CD4-positive, alpha-beta T cell treated with Interleukin-15 for 1 hour (primary cell): ENCODE measurements around the gene TSPAN18.

Source experiments
- DNase-seq: peaks from one replicate; pipeline ENCODE4 v3.0.0-alpha.2; 2020

Gene TSPAN18

DNA sequence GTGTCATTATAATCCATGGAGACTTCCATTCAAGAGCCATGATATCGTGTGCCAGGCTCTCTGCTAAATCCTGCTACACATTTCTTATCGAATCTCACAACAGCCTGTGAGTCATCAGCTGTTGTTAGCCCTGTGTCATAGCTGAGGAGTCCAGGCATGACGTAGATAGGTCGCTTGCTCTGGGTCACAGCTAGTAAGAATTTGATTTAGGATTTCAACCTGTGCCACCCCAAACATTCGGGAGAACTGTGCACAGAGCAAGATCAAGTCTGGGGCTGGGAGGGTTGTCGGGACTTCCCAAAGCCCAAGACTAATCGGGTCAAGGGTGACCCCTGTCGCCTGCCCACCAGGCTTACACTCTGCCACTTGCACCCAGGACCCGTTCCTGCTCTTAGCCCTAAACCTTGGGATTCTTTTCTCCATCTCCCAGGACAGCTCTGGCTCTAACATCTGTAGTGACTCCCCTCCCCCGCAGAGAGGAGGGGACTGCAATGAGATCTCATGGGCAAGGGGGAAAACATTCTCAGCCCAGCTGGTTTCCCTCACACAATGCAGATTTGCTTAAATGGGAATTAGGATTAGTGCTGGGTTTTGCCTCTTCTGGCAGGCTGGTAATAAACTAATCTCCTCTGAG, 34.3 kb downstream of the TSPAN18 start:
- DNase-seq = no peak

DNA sequence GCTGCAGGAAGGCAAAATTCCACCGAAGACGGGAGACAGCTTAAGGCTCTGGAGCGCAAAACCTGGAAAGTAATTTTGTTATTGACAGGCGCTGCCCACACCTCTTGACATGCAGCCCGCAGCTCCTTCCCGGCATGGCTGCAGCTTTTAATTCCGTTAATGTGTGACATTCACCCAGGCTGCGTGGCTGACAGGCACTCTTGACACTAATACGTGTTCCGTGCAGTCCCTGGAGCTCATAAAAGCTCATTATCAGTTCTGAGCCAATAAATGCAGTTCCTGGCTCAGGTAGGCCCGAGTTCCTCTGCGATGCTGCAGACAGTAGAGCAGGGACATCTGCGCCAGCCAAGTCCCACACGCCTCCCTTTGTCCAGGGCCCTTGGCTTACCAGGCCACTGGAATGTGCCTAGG, 34.8 kb downstream of the TSPAN18 start:
- no peak for DNase-seq

DNA sequence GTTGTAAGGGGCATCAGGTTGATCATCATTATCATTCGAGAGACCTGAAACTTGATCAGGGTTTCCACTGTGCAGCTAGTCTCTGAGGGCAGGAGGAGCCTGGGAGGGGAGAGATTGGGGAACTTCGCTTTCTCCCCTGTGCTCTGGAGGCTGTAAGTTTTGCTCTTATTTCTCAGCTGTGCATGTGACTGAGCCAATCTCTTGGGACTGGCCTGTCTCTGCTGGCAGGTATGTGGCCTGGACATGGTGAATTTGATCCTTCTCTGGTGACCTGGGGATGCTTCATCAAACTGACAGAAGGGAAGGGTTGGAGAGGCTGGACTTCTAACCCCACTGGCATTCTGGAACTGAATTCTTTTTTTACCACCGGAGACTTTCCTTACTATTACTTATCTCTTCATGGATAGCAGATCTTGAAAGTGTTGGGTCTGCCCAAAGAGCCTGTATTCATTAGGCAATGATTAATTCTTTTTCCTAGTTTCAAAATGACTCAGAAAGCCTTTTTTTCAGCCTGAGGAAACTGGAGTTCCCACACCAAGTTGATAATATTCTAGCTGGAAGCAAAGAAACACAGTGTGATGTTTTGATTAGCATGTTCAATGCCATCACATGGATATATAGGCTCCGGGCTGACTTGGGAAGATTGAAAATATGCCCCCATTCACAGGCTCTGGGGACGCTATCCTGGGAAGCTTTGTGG, 36.5 kb downstream of the TSPAN18 start:
- DNase-seq = no peak

- DNase-seq = no peak
Observed at GRCh38 chr11:44764583-44764982, 37.8 kb downstream of the TSPAN18 start.

GRCh38 chr11:44765026-44765595, 38.3 kb downstream of the TSPAN18 start:
- DNase-seq = no peak

GRCh38 chr11:44765676-44766075, 38.9 kb downstream of the TSPAN18 start:
- no peak for DNase-seq

DNA sequence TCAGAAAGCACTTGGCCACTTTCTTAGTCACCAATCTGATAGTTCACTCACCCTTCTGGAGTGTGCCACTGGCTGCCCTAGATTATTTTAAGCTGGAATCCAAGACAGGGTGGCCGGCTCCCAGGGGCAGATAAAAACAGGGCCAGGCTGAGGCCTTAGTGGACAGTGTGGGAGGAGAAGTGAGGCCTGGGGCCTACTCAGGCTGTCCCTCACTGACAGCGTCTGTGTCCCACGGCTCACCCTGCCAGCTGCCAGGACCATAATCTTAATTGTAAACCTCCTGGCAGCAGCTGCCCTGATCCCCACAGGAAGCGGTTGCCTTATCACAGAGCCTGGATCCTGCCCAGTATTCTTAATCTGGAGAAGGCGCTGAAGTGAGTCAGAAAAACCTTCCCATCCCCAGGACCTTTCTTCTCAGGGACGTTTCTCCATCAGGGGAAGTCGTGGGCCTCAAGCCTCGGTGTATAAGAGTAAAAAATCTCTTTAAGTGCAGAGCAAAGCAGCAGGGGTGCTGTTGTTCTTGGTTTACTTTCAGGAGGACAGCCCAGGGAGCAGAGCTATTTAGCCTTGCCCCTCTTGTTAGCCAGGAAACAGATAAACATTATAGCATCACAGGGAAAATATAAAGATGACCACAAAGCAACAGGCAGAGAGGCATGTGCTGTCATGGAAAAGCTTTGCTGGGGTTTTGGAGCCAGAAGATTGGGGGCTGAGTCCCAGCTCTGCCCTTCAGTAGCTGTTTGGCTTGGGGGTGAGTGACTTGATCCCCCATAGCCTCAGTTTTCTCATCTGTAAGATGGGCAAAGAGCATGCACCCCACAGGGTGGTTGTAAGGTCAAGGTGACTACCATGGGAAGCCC, 39.6 kb downstream of the TSPAN18 start:
- DNase-seq = no peak

DNA sequence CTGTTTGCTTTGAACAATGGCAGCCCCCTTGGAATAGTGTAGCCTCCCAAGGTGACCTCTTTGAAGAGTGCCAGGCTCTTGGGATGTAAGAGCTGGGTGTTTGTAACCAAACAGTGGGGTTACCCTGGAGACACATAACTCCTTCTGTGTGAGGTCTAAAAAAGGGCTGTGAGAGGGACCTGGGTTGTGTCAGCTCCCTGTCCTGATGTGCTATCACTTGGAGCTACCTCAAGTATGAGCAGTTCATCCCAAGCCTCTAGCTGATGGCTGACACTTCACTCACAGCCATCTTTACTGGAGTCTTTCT, 40.2 kb downstream of the TSPAN18 start:
- DNase-seq = no peak

- no peak for DNase-seq
Observed at GRCh38 chr11:44767421-44767820, 40.7 kb downstream of the TSPAN18 start.

DNA sequence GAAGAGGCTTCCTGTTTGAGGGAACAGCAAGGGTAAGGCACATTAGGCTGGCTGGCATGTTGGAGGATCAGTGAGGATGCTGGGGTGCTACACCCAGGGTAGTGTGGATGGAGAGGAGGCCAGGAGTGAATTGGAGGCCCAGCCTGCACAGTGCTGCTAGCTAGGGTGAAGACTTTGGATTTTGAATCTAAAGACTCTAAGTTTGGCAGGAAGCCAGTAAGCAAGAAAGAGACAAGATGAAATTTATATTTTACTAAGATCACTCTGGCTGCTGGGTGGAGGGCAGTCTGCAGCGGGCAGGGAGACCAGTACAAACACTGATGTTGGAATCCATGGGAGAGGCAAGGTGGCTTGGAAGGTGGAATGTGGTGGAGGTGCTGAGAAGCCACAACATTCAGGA, 43.6 kb downstream of the TSPAN18 start:
- DNase-seq = no peak

DNA sequence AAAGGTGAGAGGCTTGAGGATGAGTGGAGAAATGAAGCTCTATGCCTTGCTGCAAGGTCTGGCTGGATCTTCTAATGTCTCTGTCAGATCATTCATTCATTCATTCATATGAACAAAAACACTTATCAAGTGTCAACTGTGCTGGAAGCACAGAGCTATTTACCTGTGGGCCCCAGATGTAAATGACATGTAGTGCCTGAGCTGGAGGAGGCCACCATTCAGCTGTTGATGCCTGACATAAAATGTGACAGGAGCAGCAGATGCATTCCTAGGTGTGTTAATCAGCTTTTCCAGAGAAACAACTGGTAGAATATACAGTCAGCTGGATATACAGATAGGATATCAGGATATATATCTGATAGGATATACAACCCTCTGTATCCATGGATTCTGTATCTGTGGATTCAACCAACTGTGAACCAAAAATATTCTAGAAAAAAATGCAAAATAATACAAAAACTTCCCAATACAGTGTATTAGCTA, 44.5 kb downstream of the TSPAN18 start:
- DNase-seq = no peak

DNA sequence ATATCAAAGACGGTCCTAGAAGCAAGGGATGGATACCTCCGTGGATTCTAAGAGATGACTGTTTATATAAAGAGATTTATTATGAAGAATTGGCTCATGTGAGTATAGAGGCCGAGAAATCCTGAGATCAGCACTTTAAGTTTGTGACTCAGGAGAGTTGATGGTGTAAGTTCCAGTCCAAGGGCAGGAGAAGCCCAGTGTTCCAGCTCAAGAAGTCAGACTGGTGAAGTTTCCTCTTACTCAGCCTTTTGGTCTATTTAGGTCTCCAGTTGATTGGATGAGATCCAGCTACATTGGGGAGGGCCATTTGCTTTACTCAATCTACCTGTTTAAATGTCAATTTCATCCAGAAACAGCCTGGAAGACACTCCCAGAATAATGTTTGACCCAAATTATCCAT, 45.1 kb downstream of the TSPAN18 start:
- DNase-seq = no peak

GRCh38 chr11:44773351-44773965, 46.7 kb downstream of the TSPAN18 start:
- no peak for DNase-seq

GRCh38 chr11:44774108-44774507, 47.3 kb downstream of the TSPAN18 start:
- no peak for DNase-seq

- DNase-seq = no peak
Observed at GRCh38 chr11:44774731-44775130, 48.0 kb downstream of the TSPAN18 start.

- peak; percentile 49 for DNase-seq
Observed at GRCh38 chr11:44775366-44775984, 48.7 kb downstream of the TSPAN18 start.

DNA sequence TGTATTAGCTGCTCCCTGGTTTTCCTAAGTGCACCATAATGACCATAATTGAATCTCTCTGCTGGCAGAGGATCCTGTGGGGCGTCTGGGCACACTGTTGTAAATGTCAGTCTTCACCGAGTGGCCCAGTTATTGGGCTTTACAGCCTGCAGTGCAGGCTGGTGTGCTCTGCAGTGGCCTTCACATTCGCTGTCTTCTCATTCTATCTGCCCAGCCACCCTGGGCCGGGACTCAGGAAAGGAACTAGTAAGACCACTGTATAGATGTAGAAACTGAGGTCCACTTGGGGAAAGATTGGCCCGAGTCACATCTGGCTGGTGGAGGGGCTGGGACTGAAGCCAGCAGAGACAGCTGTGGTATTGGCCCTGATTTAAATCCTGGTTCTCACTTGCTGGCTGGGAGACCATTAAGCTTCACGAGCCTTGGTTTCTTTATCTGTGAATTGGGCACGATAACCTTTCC, 49.3 kb downstream of the TSPAN18 start:
- DNase-seq = no peak

DNA sequence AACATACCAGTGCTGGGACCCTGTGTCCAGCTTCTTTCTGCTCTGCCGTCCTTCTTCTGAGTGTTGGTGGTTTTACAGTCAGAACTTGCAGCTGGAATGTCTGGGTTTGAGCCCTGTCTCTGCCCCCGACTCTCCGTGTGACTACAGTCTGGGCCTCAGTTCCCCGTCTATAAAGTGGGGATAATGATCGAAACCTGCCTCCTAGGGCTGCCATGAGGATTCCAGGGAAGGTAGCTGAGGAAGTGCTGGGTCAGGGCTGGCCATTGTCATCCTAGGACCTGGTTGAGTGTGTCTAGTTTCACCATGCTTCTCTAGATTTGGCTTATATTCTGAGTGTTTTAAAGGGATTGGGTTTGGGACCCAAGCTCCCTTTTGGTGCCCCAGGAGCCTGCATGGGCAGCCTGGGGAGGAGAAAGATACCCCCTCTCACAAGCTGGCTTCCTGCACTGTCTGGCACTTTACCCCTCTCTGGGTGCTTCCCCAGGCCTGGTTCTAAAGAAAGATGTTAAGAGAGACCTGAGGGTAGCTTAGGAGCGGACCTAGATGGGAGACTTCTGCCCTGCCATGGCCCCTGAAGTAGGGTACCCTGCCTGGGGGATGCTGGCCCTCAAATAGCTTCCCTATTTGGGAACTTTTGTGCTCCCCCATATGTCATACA, 49.9 kb downstream of the TSPAN18 start:
- no peak for DNase-seq

GRCh38 chr11:44777209-44778194, 50.7 kb downstream of the TSPAN18 start:
- DNase-seq = no peak
